Activated CD4-positive, CD25-positive, alpha-beta regulatory T cell (primary cell): ENCODE results near the gene RNF144A.

ENCODE experiments used
- DNase-seq, 4 experiments: peaks; one replicate each; lab custom pipeline; 2025; lab: John Stamatoyannopoulos, UW

RNF144A gene

GRCh38 chr2:7007846-7008741, 90.9 kb downstream of the RNF144A start:
- no peak for DNase-seq

- DNase-seq = no peak
These were observed 92.1 kb downstream of the RNF144A start for GRCh38 chr2:7009207-7009911.

- DNase-seq = no peak
These were observed 93.3 kb downstream of the RNF144A start for GRCh38 chr2:7010391-7011054.

- no peak for DNase-seq
These were observed 94.3 kb downstream of the RNF144A start for GRCh38 chr2:7011356-7012083.

GRCh38 chr2:7012141-7012764, 95.0 kb downstream of the RNF144A start:
- no peak for DNase-seq

GRCh38 chr2:7013471-7014160, 96.4 kb downstream of the RNF144A start:
- no peak for DNase-seq

- no peak for DNase-seq
These were observed 97.0 kb downstream of the RNF144A start for GRCh38 chr2:7014174-7014640.

- no peak for DNase-seq
These were observed 98.1 kb downstream of the RNF144A start for GRCh38 chr2:7015007-7015950.

- DNase-seq = no peak
These were observed 98.9 kb downstream of the RNF144A start for GRCh38 chr2:7016148-7016547.

- no peak for DNase-seq
These were observed 99.5 kb downstream of the RNF144A start for GRCh38 chr2:7016601-7017211.

GRCh38 chr2:7017671-7018281, 100.6 kb downstream of the RNF144A start:
- no peak for DNase-seq

- no peak for DNase-seq
These were observed 101.1 kb downstream of the RNF144A start for GRCh38 chr2:7018282-7018701.

GRCh38 chr2:7018767-7019166, 101.6 kb downstream of the RNF144A start:
- no peak for DNase-seq

GRCh38 chr2:7019191-7019590, 102.0 kb downstream of the RNF144A start:
- no peak for DNase-seq

GRCh38 chr2:7020059-7020458, 102.8 kb downstream of the RNF144A start:
- DNase-seq = no peak

- no peak for DNase-seq
These were observed 103.3 kb downstream of the RNF144A start for GRCh38 chr2:7020468-7020867.

GRCh38 chr2:7020939-7021470, 103.8 kb downstream of the RNF144A start:
- DNase-seq = no peak
